Rectal smooth muscle tissue (tissue), 1 donor: ENCODE results near the gene S100P.
"Not testable (repeated sequence)": the region's sequence is repeated elsewhere in the genome, so short reads cannot be mapped to it uniquely, and the experiment has no call there.

Experiments used
- H3K27ac ChIP-seq: one replicate; pipeline ENCODE4 v1.7.0; 2013; ENCODE audit warnings: low read depth, low read length, inconsistent platforms
- H3K27me3 ChIP-seq: one replicate; pipeline ENCODE4 v1.7.0; 2013; ENCODE audit warnings: low read length; ENCODE audit not compliant: control insufficient read depth, insufficient read depth
- H3K36me3 ChIP-seq: one replicate; pipeline ENCODE4 v1.7.0; 2013; ENCODE audit warnings: low read length; ENCODE audit not compliant: control insufficient read depth, insufficient read depth
- H3K4me1 ChIP-seq: one replicate; pipeline ENCODE4 v1.7.0; 2013; ENCODE audit warnings: low read length; ENCODE audit not compliant: control insufficient read depth, insufficient read depth
- H3K4me3 ChIP-seq: one replicate; pipeline ENCODE4 v1.7.0; 2013; ENCODE audit warnings: low read length
- H3K9ac ChIP-seq: one replicate; pipeline ENCODE4 v1.7.0; 2013; ENCODE audit warnings: low read length

S100P gene

DNA sequence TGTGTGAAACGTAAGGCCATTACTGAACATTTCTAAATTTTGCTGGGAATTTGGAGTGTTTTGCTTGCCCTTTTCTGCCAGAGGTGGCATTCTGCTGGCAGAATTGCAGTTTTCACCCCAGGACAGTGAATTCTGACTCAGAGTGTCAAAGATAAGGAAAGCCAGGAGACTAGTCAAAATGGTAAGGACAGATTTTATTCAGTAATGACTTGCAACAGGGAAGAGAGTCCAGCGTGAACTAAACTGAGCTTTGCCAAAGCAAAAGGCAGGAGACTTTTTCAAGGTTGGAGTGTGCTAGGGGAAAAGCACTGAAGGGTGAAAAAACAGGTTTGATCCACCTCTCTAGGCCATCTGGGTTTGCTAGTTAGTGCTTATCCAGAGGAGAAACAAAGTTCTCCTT, 33.8 kb upstream of the S100P start:
- H3K4me3 ChIP-seq, result no peak overlapping the region
- peaks cover 3% of the 10 kb centered on the region for H3K4me1 ChIP-seq
- no peak overlapping the region for H3K27ac ChIP-seq
- H3K9ac ChIP-seq, result no peak overlapping the region
- H3K36me3 ChIP-seq, result no peaks in the 10 kb centered on the region
- peaks cover 2% of the 10 kb centered on the region for H3K27me3 ChIP-seq

DNA sequence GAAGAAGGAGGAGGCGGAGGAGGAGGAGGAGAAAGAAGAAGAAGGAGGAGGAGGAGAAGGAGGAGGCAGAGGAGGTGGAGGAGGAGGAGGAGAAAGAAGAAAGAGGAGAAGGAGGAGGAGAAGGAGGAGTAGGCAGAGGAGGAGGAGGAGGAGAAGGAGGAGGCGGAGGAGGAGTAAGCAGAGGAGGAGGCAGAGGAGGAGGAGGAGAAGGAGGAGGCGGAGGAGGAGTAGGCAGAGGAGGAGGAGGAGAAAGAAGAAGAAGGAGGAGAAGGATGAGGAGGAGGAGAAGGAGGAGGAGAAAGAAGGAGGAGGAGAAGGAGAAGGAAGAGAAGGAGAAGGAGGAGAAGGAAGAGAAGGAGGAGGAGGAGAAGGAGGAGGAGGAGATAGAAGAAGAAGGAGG, 33.2 kb upstream of the S100P start:
- Histone ChIP-seq H3K36me3 (no peaks in the 10 kb centered on the region), H3K4me1 (peaks cover 3% of the 10 kb centered on the region), H3K27ac (no peak overlapping the region), H3K27me3 (peaks cover 7% of the 10 kb centered on the region), H3K4me3 (no peak overlapping the region), H3K9ac (no peak overlapping the region)

DNA sequence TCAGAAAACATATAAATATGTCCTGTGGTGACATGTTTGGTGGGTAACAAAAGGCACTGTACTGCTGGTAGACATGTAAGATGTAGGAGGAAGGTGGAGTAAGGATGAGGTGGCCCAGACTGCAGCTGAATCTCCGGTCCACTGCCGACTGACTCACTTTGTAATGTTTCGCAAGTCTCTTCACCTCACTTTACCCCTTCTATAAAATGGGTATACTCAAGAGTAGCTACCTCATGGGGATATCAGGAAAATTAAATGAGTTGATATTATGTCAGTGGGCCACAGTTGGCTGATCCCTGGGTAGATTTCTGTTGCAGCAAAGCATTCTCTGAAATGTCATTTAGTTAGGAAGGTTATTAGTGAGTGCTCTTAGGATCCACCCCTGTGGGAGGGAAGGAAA, 31.1 kb upstream of the S100P start:
- Histone ChIP-seq H3K27ac (no peak overlapping the region), H3K9ac (no peak overlapping the region), H3K4me1 (peaks cover 3% of the 10 kb centered on the region), H3K4me3 (no peak overlapping the region), H3K27me3 (peaks cover 7% of the 10 kb centered on the region), H3K36me3 (no peaks in the 10 kb centered on the region)

DNA sequence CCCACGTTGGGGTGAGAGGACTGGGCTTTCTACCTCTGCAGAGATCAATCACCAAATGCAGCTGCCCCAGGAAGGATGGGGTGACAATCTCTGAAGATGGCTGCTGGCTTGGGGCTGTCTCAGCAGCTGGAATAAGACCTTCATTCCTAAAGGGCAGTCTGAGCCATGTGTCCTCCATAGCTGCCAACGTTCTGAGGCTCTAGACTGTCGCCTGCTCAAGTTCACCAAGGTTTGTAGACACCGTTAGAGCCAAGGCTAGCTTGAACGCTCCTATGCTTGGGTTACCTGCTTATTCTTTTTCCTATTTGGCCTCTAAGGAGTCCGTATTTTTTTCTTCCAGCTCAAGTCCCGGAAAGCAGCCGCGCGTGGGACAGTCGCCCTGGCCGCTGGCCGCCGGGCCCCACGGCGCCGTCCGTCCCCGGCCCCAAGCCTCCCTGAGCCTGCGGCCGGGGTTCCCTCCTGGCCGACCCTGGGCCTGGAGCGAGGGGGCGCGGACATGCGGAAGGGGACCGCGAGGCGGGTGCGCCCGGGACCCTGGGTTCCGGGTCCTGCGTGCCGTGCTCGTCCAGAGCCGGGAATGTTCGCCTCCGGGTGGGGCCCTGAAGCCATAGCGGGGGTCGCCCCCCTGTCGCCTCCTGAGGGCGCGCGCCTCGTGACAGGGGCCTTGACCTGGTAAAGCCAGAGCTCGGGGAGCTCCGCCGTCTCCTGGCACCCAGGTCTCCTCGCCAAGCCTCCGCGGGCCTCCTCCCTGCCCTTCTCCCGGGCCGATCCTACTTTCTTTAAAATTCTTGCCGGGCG, 29.9 kb upstream of the S100P start:
- Histone ChIP-seq H3K4me1 (peaks cover 3% of the 10 kb centered on the region), H3K36me3 (no peaks in the 10 kb centered on the region), H3K27me3 (peaks cover 7% of the 10 kb centered on the region), H3K9ac (no peak overlapping the region), H3K4me3 (peak overlapping the region; percentile 39), H3K27ac (no peak overlapping the region)

DNA sequence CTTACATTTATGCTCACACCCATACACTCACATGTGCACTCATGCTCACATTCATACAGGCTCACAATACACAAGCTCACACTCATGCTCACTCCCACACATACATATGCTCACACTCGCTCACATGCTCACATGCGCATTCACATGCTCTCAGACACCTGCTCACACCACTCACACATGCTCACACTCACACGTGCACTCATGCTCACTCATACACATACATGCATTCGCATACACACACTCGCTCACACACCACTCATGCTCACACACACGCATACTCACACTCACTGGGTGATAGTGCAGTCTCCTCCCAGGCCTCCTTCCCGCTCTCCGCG, 28.4 kb upstream of the S100P start:
- peaks cover 3% of the 10 kb centered on the region for H3K36me3 ChIP-seq
- H3K27ac ChIP-seq, result no peak overlapping the region
- H3K4me3 ChIP-seq, result no peak overlapping the region
- H3K27me3 ChIP-seq, result peaks cover 7% of the 10 kb centered on the region
- peaks cover 3% of the 10 kb centered on the region for H3K4me1 ChIP-seq
- no peak overlapping the region for H3K9ac ChIP-seq

DNA sequence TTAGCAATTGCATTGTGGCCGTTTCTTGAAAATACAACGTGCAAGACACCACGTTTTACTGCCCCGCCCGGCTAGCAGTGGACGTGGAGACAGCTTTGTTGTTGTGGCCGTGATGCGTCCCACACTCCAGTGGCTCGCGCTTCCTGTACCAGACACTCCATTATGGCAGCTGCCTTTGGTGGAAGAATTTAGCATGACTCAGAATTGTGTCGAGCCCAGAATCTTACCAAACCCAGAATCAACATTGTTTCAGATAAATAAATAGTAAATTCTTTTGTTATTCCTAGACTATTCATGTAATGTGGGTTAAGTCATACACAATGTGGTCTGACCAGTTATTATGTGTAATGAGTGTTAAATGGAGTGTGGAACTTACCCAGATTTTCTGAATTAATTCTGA, 25.3 kb upstream of the S100P start:
- H3K4me3 ChIP-seq, result no peak overlapping the region
- H3K27ac ChIP-seq, result no peak overlapping the region
- H3K9ac ChIP-seq, result no peak overlapping the region
- H3K4me1 ChIP-seq, result peaks cover 3% of the 10 kb centered on the region
- peaks cover 7% of the 10 kb centered on the region for H3K27me3 ChIP-seq
- peaks cover 3% of the 10 kb centered on the region for H3K36me3 ChIP-seq

DNA sequence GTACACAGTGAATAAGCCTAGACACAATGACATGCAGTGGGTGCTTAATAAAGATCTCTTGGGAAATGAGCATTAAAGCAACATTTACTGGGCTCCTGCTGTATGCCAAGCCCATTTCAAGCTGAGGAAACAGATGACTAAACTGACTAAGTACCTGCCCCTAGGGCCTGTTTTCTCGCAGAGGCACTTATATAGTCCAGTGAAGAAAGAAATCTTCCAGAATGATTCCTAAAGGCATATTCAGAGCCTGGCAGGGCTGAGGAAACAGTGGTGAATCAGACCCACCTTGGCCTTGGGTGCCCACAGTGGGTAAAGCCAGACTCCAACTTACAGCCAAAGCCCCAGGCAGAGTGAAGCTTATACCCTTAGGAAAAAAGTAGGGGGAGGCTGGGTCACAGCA, 22.0 kb upstream of the S100P start:
- H3K4me3 ChIP-seq, result no peak overlapping the region
- H3K9ac ChIP-seq, result no peak overlapping the region
- peaks cover 19% of the 10 kb centered on the region for H3K4me1 ChIP-seq
- H3K36me3 ChIP-seq, result peaks cover 6% of the 10 kb centered on the region
- no peaks in the 10 kb centered on the region for H3K27me3 ChIP-seq
- no peak overlapping the region for H3K27ac ChIP-seq

DNA sequence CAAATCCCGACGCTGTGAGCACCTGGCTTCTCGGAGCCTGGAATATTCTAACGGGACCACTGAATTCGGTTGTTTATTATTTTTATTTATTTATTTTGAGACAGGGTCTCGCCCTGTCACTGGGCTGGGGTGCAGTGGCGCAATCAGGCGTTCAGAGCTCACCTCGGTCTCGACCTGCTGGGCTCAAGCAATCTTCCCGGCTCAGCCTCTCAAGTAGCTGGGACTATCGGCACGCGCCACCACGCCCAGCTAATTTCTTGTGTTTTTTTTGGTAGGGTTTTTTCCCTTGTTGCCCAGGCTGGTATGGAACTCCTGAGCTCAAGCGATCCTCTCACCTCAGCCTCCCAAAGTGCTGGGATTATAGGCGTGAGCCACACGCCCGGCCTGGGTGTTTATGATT, 21.5 kb upstream of the S100P start:
- H3K4me3 ChIP-seq, result no peak overlapping the region
- H3K4me1 ChIP-seq, result peaks cover 20% of the 10 kb centered on the region
- H3K9ac ChIP-seq, result no peak overlapping the region
- H3K27me3 ChIP-seq, result no peaks in the 10 kb centered on the region
- H3K36me3 ChIP-seq, result peaks cover 6% of the 10 kb centered on the region
- no peak overlapping the region for H3K27ac ChIP-seq

DNA sequence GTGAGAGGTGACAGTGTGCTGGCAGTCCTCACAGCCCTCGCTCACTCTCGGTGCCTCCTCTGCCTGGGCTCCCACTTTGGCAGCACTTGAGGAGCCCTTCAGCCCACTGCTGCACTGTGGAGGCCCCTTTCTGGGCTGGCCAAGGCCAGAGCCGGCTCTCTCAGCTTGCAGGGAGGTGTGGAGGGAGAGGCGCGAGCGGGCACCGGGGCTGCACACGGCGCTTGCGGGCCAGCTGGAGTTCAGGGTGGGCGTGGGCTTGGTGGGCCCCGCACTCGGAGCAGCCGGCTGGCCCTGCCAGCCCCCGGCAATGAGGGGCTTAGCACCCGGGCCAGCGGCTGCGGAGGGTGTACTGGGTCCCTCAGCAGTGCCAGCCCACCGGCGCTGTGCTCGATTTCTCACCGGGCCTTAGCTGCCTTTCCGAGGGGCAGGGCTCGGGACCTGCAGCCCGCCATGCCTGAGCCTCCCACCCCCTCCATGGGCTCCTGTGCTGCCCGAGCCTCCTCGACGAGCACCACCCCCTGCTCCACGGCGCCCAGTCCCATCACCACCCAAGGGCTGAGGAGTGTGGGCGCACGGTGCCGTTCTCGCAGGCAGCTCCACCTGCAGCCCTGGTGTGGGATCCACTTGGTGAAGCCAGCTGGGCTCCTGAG, 21.0 kb upstream of the S100P start:
- H3K36me3 ChIP-seq, H3K9ac ChIP-seq, H3K27ac ChIP-seq, H3K27me3 ChIP-seq: not testable (repeated sequence)
- Histone ChIP-seq H3K4me3 (peak overlapping the region; percentile 63), H3K4me1 (peaks cover 20% of the 10 kb centered on the region)

DNA sequence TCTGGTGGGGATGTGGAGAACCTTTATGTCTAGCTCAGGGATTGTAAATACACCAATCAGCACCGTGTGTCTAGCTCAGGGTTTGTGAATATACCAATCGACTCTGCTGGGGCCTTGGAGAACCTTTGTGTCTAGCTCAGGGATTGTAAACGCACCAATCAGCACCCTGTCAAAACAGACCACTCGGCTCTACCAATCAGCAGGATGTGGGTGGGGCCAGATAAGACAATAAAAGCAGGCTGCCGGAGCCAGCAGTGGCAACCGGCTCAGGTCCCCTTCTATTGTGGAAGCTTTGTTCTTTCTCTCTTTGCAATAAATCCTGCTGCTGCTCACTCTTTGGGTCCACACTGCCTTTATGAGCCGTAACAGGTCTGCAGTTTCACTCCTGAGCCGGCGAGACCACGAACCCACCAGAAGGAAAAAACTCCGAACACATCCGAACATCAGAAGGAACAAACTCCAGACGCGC, 20.5 kb upstream of the S100P start:
- peaks cover 20% of the 10 kb centered on the region for H3K4me1 ChIP-seq
- H3K36me3 ChIP-seq, H3K27me3 ChIP-seq: not testable (repeated sequence)
- H3K4me3 ChIP-seq, result peak overlapping the region; percentile 63
- peak overlapping the region; percentile 88 for H3K27ac ChIP-seq
- H3K9ac ChIP-seq, result peak overlapping the region; percentile 71

DNA sequence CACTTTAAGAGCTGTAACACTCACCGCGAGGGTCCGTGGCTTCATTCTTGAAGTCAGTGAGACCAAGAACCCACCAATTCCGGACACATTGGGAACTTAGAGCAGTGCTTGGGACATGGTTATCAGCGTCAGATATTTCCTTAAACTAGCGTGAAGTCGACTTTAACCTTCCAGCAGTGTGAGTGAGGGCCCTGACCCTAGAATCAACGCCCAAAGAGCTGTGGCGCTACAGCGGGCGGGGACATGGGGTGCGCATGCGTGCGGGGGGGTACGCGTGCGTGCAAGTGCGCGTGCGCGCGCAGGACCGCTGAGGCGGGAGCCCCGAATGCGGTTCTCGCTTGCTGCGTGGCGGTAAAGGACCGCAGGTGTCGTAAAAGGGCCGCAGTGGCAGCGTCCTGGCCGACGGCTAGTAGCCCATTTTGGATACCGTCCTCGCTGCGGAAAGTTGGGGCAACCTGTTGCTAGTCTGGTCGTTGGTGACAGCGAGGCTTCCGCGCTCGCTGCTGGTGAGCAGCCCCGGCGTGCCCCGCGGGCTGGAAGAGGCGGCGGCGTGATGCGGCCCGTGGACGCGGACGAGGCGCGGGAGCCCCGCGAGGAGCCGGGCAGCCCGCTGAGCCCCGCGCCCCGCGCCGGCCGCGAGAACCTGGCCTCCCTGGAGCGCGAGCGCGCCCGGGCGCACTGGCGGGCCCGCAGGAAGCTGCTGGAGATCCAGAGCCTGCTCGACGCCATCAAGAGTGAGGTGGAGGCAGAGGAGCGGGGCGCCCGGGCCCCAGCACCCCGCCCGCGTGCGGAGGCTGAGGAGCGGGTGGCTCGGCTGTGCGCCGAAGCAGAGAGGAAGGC, 19.8 kb upstream of the S100P start:
- Histone ChIP-seq H3K4me1 (peaks cover 20% of the 10 kb centered on the region), H3K9ac (peak overlapping the region; percentile 71), H3K27ac (peak overlapping the region; percentile 88), H3K4me3 (peak overlapping the region; percentile 63), H3K36me3 (peaks cover 6% of the 10 kb centered on the region), H3K27me3 (no peaks in the 10 kb centered on the region)

DNA sequence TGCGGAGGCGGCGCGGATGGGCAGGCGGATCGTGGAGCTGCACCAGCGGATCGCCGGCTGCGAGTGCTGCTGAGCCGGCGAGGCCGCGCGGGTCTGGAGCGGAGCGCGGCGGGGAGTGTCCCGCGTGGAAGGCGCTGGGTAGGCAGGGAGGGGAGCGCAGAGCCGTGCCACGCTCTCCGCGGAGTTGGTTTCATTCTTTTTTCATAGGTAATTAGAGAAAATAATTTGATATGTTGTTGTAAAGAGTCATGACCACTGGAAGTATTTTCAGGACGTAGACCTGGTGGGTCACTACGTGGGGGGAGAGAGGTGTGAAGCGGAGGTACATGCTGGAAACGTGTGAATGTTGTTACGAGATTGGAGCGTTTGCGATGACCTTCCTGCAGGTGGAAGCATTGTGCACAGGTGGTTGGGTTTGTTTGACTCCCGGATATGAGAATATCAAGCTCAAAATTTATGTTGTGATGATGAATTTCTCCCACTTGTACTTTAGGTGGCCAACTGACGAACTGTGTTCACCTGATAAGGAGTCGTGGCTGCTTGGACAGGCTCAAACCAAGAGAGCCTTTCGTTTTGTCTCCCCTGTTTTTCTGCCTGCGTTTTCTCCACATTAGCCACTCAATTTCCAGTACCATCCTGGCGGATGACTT, 19.1 kb upstream of the S100P start:
- H3K9ac ChIP-seq, result peak overlapping the region; percentile 41
- peaks cover 6% of the 10 kb centered on the region for H3K36me3 ChIP-seq
- H3K4me1 ChIP-seq, result peaks cover 20% of the 10 kb centered on the region
- H3K27me3 ChIP-seq, result no peaks in the 10 kb centered on the region
- H3K27ac ChIP-seq, result peak overlapping the region; percentile 88
- H3K4me3 ChIP-seq, result peak overlapping the region; percentile 63
